GM12878 (cell line): Measurements from ENCODE around the gene GPSM3. TPM values are rescaled to one million over a fixed set of nuclear protein-coding genes. Genes with fewer than 3 reads are reported as not detected.

Experiments used
- BCLAF1 ChIP-seq: fragments of 450-650 bp; IDR thresholded peaks from 2 replicates; pipeline ENCODE4 v1.6.1; 2017; ENCODE audit warnings: antibody characterized with exemption, mild to moderate bottlenecking, moderate library complexity
- BMI1 ChIP-seq: fragments of 450-650 bp; IDR thresholded peaks from 2 replicates; pipeline ENCODE4 v1.6.1; 2016; ENCODE audit warnings: mild to moderate bottlenecking, moderate library complexity, borderline replicate concordance
- CBX5 ChIP-seq: sonication (generic); IDR thresholded peaks from 2 replicates; pipeline ENCODE4 v1.6.1; 2016; ENCODE audit warnings: low read depth, moderate library complexity, mild to moderate bottlenecking, inconsistent platforms
- CEBPZ ChIP-seq: fragments of 150-350 bp; IDR thresholded peaks from 2 replicates; pipeline ENCODE4 v1.6.1; 2016; ENCODE audit warnings: low read depth, low read length
- DPF2 ChIP-seq: fragments of 450-650 bp; IDR thresholded peaks from 2 replicates; pipeline ENCODE4 v1.6.1; 2017; ENCODE audit warnings: mild to moderate bottlenecking
- ELK1 ChIP-seq: IDR thresholded peaks from 2 replicates; pipeline ENCODE4 v1.6.1; 2012; ENCODE audit warnings: low read depth, low read length, improper control_type of control experiment
- EP300 ChIP-seq, 2 experiments: fragments of 150-350 bp in 1 of 2; IDR thresholded peaks; 2 replicates each; pipeline ENCODE4 v1.6.1; 2011 to 2012; ENCODE audit warnings: low read depth in 2 of 2, low read length in 2 of 2, borderline replicate concordance in 1 of 2, improper control_type of control experiment in 1 of 2, inconsistent platforms in 1 of 2; ENCODE audit not compliant: control insufficient read depth in 1 of 2
- GABPA ChIP-seq: IDR thresholded peaks from 2 replicates; pipeline ENCODE4 v1.6.1; 2014; ENCODE audit warnings: antibody characterized with exemption, low read depth, mild to moderate bottlenecking, inconsistent platforms
- IRF3 ChIP-seq: fragments of 450-650 bp; IDR thresholded peaks from 2 replicates; pipeline ENCODE4 v1.6.1; 2014; ENCODE audit warnings: mild to moderate bottlenecking
- MTA2 ChIP-seq: fragments of 450-650 bp; IDR thresholded peaks from 2 replicates; pipeline ENCODE4 v1.6.1; 2016; ENCODE audit warnings: low read depth, mild to moderate bottlenecking, moderate library complexity
- NR2F1 ChIP-seq: fragments of 450-650 bp; conservative IDR thresholded peaks from 2 replicates; pipeline ENCODE4 v1.6.1; 2017; ENCODE audit warnings: mild to moderate bottlenecking
- POLR2A ChIP-seq: IDR thresholded peaks from 2 replicates; pipeline ENCODE4 v1.6.1; 2011; ENCODE audit warnings: low read depth, mild to moderate bottlenecking, low read length
- POLR2AphosphoS5 ChIP-seq: IDR thresholded peaks from 2 replicates; pipeline ENCODE4 v1.6.1; 2011; ENCODE audit warnings: mild to moderate bottlenecking, low read length, inconsistent platforms
- SMAD1 ChIP-seq: fragments of 450-650 bp; IDR thresholded peaks from 2 replicates; pipeline ENCODE4 v1.6.1; 2018; ENCODE audit warnings: mild to moderate bottlenecking, low read depth; ENCODE audit not compliant: partially characterized antibody
- STAT3 ChIP-seq: IDR thresholded peaks from 2 replicates; pipeline ENCODE4 v1.6.1; 2011; ENCODE audit warnings: low read depth, low read length, improper control_type of control experiment
- TCF12 ChIP-seq: IDR thresholded peaks from 2 replicates; pipeline ENCODE4 v1.6.1; 2011; ENCODE audit warnings: low read depth, mild to moderate bottlenecking, low read length
- ZBED1 ChIP-seq: IDR thresholded peaks from 2 replicates; pipeline ENCODE4 v1.6.1; 2016; ENCODE audit warnings: borderline replicate concordance
- ZBTB11 ChIP-seq: fragments of 450-650 bp; formaldehyde crosslinking; IDR thresholded peaks from 2 replicates; pipeline ENCODE4 v1.5.0; 2022; ENCODE audit warnings: mild to moderate bottlenecking, missing genetic modification characterization
- polyA plus RNA-seq, 11 experiments: library from polyadenylated mRNA; depleted of rRNA in 4 of 11; unstranded in 6 of 11; stranded (reverse) in 5 of 11; fragments of >200 nt; fragmentation: Nextera tagmentation in 4 of 11; fragmentation: Illumina TruSeq in 1 of 11; extraction: Ambion mirVana in 4 of 11; extraction: Trizol in 1 of 11; gene quantifications; 1 replicate in 1 of 11; 2 replicates in 10 of 11; pipeline versions ENCODE4 v1.2.1 to v1.2.3, GENCODE V29; 2011 to 2016; ENCODE audit warnings: inconsistent platforms in 2 of 11, missing spikeins in 2 of 11, low read depth in 1 of 11
- total RNA-seq, 4 experiments: library from RNA; depleted of rRNA in 3 of 4; stranded (reverse); fragments of >200 nt in 3 of 4; fragmentation: Illumina TruSeq in 1 of 4; extraction: Trizol in 1 of 4; gene quantifications; 2 replicates each; pipeline versions ENCODE4 v1.2.1 to v1.2.3, GENCODE V29; 2013 to 2021

Gene GPSM3
- total and polyA plus RNA-seq, 10 of the 15 experiments (the other 5 are each of a cell fraction or from before 2014, with no cell fraction given): 22.0 to 137 (median 113) TPM

- TF ChIP-seq CEBPZ (no peak), STAT3 (no peak), NR2F1 (no peak; the same call in 1 of the 2 replicates), IRF3 (0 out of 2 replicates have a peak, but pooled peaks have one; percentile 45), MTA2 (no peak), EP300 (IDR thresholded peaks at IDR 0.05; ENCODE audit: borderline replicate concordance in 1 of 2, control insufficient read depth in 1 of 2, low read depth in 2 of 2, low read length in 2 of 2) (no peak), POLR2A (peak; percentile 75), BMI1 (no peak), TCF12 (peak; percentile 29; the same call in 1 of the 2 replicates), ELK1 (0 out of 2 replicates have a peak, but pooled peaks have one; percentile 35), BCLAF1 (no peak), POLR2AphosphoS5 (peak; percentile 68; the same call in 1 of the 2 replicates), CBX5 (no peak), ZBED1 (0 out of 2 replicates have a peak, but pooled peaks have one; percentile 41), SMAD1 (peak; percentile 25), GABPA (peak; percentile 92), DPF2 (peak; percentile 94), ZBTB11 (CRISPR knock-in tag) (no peak)
Measured at GRCh38 chr6:32175711-32176475, 16.6 kb downstream of the GPSM3 start, which contains the start of gene AGPAT1 (continued).
